AG08395 (cell line): Measurements from ENCODE around the gene CLDN6.

Experiments used
- DNase-seq: peaks from one replicate; pipeline ENCODE4 v3.0.0; 2012; ENCODE audit warnings: mixed read lengths, low spot score

CLDN6 gene

GRCh38 chr16:3051494-3051893 lies 33.5 kb upstream of the CLDN6 start:
- no peak for DNase-seq

DNA sequence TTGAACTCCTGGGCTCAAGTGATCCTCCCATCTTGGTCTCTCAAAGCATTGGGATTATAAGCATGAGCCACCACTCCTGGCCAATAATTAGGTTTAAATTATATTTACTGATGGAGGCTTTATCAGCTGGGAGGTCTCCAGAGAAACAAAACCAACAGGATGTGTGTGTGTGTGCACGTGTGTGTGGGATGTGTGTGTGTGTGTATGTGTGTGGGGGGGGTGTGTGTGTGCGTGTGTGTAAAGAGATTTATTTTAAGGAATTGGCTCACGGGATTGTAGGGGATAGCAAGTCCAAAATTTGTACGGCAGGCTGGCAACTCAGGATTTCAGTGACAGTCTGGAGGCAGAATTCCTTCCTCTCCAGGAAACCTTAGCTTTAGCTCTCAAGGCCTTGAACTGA lies 33.0 kb upstream of the CLDN6 start:
- no peak for DNase-seq

DNA sequence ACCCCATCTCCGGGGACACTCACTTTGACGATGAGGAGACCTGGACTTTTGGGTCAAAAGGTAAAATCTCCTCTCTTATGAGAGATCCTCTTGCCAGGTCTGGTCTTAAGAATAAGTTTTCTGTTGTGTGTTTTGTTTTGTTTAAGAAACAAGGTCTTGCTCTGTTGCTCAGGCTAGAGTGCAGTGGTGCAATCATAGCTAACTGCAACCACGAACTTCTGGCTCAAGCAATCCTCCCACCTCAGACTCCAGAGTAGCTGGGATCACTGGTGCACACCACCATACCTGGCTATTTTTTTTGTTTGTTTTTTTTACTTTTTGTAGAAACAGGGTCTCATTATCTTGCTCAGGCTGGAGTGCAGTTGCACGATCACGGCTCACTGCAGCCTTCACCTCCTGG lies 32.5 kb upstream of the CLDN6 start:
- no peak for DNase-seq

GRCh38 chr16:3049921-3050481 lies 32.0 kb upstream of the CLDN6 start:
- no peak for DNase-seq

GRCh38 chr16:3047387-3047720 lies 29.4 kb upstream of the CLDN6 start:
- DNase-seq, result no peak

- no peak for DNase-seq
Observed at GRCh38 chr16:3046641-3047386, 28.8 kb upstream of the CLDN6 start.

GRCh38 chr16:3045758-3046640 lies 28.0 kb upstream of the CLDN6 start, which contains the start of gene MMP25:
Gene MMP25 (plus strand): TSS chr16:3046561. CDS start chr16:3046918, 357 bp downstream.
- no peak for DNase-seq

DNA sequence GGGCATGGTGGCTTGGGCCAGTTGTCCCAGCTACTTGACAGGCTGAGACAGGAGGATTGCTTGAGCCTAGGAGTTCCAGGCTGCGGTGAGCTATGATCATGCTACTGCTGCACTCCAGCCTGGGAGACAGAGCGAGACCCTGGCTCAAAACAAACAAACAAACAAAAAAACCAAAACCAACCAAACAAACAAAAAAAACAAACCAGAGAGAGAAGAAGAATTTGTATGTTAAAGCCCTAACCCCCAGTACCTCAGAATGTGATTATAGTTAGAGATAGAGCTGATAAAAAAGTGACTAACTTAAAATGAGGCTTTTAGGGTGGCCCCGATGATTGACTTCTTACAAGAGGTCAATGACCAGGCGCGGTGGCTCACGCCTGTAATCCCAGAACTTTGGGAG lies 26.7 kb upstream of the CLDN6 start:
- DNase-seq, result no peak

DNA sequence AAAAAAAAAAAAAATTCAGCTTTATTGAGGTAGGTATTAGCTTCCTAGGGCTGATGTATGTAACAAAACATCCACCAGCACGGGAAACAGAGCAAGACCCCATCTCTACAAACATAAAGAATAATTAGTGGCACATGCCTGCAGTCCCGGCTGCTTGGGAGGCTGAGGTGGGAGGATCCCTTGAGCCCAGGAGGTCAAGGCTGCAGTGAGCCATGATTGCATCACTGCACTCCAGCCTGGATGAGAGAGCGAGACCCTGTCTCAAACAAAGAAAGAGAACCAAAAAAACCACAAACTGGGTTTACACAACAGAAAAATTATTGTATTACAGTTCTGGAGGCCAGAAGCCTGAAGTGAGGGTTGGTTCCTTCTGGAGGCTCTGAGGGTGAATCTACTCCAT lies 24.4 kb upstream of the CLDN6 start:
- DNase-seq, result no peak

- DNase-seq, result no peak
Observed at GRCh38 chr16:3038896-3039295, 20.9 kb upstream of the CLDN6 start.

DNA sequence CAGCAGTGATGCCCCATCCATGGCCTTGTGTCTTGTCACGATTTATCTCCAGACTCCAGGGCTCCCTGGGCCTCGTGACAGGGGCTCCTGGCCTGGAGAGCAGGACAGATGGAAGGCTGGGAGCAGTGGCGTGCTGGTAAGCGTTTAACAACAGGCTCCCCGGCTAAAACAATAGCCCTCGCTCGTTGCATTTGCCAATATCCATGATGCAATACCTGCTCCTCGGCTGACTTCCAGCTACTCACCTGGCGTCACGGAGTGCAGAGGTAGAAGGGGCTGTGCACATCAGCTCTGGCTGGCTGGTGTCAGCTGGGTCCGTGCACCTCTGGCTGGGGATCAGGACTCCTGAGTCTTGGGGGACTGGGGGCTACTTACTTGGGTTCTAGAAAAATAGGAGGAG lies 20.3 kb upstream of the CLDN6 start:
- DNase-seq, result no peak

DNA sequence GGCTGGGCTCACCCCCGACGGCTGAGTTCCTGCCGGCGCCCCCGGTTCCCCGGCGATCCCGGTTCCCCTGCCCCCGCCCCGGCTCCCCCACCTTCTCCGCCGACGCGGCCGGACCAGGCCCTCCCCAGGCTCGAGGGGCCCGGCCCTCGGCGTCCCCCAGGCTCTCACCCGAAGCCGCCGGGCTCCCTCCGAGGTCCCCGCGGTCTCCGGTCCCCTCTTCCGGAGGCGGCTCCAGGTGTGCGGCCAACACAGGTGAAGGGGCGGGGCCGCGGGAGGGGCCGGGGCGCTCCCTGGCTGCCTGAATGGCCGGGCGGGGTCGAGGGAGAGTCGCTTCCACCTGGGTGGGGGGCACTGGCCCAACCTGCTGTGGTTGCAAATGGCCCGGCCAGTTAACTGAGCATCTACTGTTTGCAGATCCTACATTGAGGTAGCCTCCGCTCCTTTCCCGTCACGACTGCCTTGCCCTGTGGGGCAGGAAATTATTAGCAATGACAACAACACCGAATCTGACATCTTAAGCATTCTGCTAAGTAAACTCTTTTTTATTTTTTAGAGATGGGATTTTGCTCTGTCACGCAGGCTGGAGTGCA lies 18.8 kb upstream of the CLDN6 start, which contains the start of gene BICDL2:
Gene BICDL2, minus strand, starts transcription at position 219 of the 590 bp plus-strand sequence. CDS start 1,448 bp downstream, outside the sequence.
- DNase-seq, result no peak

DNA sequence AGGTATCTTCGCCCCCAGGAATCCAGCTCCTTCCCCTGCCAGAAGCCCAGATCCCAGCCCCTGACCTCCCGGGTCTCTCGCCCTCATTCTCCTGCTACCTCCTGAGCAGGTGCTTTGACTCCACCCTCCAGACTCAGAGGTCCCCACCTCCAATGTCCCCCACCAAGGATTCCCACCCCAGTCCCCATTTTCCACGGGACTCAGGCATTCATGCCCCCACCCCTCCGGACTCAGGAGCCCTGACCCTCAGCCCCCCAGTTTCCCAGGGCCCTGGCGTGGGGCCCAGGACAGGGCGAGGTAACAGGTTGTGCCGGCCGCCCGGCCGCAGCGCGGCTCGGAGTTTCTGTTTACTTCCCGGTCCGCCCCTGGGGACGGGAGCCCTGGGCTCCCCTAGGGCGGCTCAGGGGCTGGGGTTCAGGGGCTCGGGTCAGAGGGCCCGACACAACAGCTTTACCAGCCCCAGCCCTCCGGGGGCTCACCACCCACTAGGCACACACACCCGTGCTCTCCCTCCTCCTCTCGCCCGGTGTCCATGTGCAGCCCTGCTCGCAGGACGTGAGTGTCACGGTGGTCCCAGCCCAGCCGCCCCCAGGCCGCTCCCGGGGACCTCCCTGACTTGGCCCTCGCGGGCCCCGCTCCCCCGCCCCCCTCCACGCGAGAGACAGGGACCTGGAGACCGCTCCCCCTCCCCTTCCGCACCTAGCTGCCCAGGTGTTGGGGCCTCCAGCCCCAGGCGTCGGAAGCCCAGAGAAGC lies 18.2 kb upstream of the CLDN6 start:
- no peak for DNase-seq

GRCh38 chr16:3035289-3035971 lies 17.4 kb upstream of the CLDN6 start:
- DNase-seq, result no peak

DNA sequence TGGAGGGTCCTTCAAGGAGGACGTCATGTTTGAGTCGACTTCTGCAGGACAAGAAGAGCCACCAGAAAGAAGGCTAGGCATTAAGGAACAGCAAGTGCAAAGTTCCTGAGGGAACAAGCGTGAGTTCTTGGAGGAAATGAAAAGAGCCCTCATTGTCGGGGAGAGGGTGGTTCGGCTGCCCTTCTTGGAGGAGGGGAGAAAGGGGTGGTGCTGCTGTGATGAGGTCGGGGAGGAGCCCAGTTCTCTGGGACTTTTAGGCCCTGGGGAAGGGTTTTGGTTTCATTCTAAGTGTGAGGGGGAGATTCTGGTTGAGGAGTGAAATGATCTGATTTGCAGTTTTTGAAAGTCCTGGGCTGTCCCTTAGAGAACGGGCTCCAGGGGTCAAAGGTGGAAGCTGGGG lies 14.6 kb upstream of the CLDN6 start:
- no peak for DNase-seq

GRCh38 chr16:3030222-3031212 lies 12.5 kb upstream of the CLDN6 start:
- no peak for DNase-seq

DNA sequence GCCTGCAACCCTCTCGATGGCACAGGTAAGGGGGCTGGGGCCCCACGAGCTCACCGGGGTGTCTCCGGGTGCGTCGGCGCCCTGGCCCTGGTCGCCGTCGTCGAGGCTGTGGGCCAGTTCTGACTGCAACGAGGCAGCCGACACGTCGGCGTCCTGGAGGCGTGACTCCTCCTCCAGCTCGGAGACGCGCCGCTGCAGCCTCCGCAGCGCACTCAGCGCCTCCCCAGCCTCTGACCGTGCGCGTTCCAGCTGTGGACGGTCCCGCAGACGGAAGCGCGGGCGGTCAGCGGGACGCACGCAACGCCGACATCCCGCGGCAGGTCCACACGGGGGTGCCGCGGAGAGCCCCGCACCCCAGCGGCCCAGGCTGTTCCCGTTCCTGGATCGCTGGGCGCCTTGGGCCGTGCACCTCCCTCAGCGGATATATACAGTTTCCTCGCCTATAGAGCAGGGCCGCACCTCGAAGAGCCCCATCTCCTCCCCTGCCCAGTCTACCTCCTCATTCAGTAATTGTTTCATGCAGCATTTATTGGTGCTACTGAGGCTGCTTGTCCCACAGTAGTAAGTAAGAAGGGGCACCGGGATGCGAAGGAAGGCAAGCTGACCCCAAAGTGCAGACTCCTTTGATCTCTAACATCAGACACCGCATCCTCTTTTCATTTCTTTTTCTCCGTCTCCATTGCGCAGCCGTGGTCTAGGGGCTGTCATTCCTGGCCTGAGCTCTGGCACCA lies 11.7 kb upstream of the CLDN6 start:
- DNase-seq, result peak; percentile 53

DNA sequence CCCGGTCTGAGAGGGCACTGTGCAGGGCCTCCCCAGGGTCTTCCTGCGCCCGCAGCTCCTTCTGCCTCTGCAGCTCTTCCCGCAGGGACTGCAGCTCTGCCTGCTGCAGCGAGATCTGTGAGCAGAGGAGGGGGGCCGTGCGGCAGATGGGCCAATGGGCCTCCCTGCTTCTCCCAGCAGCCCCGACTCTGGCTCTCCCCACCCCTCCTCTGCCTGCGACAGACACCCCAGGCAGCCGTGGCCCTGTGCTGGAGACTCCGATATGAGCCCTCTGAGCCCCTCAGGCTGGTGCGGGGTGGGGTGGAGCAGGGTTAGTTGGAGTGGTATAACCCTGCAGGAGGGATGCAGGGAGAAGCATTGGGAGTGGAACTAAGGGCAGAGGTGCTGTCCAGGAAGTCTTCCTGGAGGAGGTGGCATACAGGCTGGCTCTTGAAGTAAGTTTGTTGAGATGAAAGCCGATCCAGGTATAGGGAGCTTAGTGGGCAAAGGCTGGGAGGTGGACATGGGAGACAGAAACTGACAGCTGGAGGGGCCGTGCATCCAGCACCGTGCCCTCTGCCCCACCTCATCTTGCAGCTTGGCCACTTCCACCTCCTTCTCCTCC lies 10.8 kb upstream of the CLDN6 start:
- no peak for DNase-seq
